Testis (tissue), 3 donors: ENCODE measurements around the gene NEK7. TPM values are rescaled to one million over a fixed set of nuclear protein-coding genes. Genes with fewer than 3 reads are reported as not detected.

Experiments used
- DNase-seq: peaks from one replicate; pipeline ENCODE4 v3.0.0-alpha.2; 2019
- H3K27ac ChIP-seq, 2 donors: fragments of 200-600 bp; sonication (generic); one replicate each; pipeline ENCODE4 v1.5.1; 2019
- H3K27me3 ChIP-seq: fragments of 200-600 bp; sonication (generic); one replicate; pipeline ENCODE4 v1.5.1; 2019
- H3K36me3 ChIP-seq: fragments of 200-600 bp; sonication (generic); one replicate; pipeline ENCODE4 v1.5.1; 2017; ENCODE audit warnings: low read depth; ENCODE audit errors: missing control alignments
- H3K4me1 ChIP-seq: fragments of 200-600 bp; sonication (generic); one replicate; pipeline ENCODE4 v1.5.1; 2019
- H3K4me3 ChIP-seq, 2 donors: fragments of 200-600 bp; sonication (generic); one replicate each; pipeline ENCODE4 v1.5.1; 2017 to 2019
- H3K9me3 ChIP-seq: fragments of 200-600 bp; sonication (generic); one replicate; pipeline ENCODE4 v1.5.1; 2017
- POLR2A ChIP-seq: fragments of 450-650 bp; IDR thresholded peaks from one replicate; pipeline ENCODE4 v1.6.1; 2017; ENCODE audit warnings: antibody characterized with exemption, mild to moderate bottlenecking, moderate library complexity
- WGBS, 2 donors: methylation state at CpG; one replicate each; pipeline ENCODE4 v1.1.5; 2018; 5-methylcytosine and 5-hydroxymethylcytosine counted together
- intact Hi-C: fragments of 100-400 bp; cut with DNase I; formaldehyde crosslinking; loops from one replicate; pipeline ENCODE4 v1.15.1; 2023; ENCODE audit warnings: low total_unique reads
- polyA plus RNA-seq: library from polyadenylated mRNA; stranded (reverse); fragments of 350-450 nt; fragmentation: Illumina TruSeq; extraction: RNeasy Lipid Tissue Mini Kit (QIAGEN cat#74804); gene quantifications from one replicate; pipeline ENCODE4 v1.2.3, GENCODE V29; 2014; ENCODE audit warnings: low read depth, low replicate concordance; ENCODE audit not compliant: insufficient read depth
- total RNA-seq, 2 donors: library from RNA; depleted of rRNA; stranded (reverse); fragments of >200 nt; gene quantifications; one replicate each; pipeline ENCODE4 v1.2.3, GENCODE V29; 2016
- TF ChIP-seq, protein P1 (sequence below), 3 experiments: fragments of 450-650 bp in 2 of 3; fragments of 200-600 bp in 1 of 3; sonication (generic) in 1 of 3; IDR thresholded peaks; one replicate each; pipeline ENCODE4 v1.5.1; 2016 to 2019; ENCODE audit warnings: antibody characterized with exemption in 3 of 3, mild to moderate bottlenecking in 2 of 3, moderate library complexity in 1 of 3

Gene NEK7
- total and polyA plus RNA-seq, 3 donors from 2014 or later = 22.1 to 59.3 (median 59.1) TPM

- no peaks in the 10 kb centered on the region for H3K9me3 ChIP-seq
- DNase-seq = peak; percentile 54
- 61 to 74% methylated on average over 3 of the region's 3 CpGs for WGBS, 2 donors
- intact Hi-C loops = no loop called here
- peaks cover 7% of the 10 kb centered on the region for H3K4me1 ChIP-seq
- TF ChIP-seq POLR2A = no peak
- TF ChIP-seq, protein P1, sequence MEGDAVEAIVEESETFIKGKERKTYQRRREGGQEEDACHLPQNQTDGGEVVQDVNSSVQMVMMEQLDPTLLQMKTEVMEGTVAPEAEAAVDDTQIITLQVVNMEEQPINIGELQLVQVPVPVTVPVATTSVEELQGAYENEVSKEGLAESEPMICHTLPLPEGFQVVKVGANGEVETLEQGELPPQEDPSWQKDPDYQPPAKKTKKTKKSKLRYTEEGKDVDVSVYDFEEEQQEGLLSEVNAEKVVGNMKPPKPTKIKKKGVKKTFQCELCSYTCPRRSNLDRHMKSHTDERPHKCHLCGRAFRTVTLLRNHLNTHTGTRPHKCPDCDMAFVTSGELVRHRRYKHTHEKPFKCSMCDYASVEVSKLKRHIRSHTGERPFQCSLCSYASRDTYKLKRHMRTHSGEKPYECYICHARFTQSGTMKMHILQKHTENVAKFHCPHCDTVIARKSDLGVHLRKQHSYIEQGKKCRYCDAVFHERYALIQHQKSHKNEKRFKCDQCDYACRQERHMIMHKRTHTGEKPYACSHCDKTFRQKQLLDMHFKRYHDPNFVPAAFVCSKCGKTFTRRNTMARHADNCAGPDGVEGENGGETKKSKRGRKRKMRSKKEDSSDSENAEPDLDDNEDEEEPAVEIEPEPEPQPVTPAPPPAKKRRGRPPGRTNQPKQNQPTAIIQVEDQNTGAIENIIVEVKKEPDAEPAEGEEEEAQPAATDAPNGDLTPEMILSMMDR (IDR thresholded peaks at IDR 0.05) = no peak
- H3K36me3 ChIP-seq = no peaks in the 10 kb centered on the region
- peak overlapping the region; percentile 55 to 71 for H3K27ac ChIP-seq
- no peaks in the 10 kb centered on the region for H3K27me3 ChIP-seq
- H3K4me3 ChIP-seq = no peak overlapping the region
These were observed 108.4 kb downstream of the NEK7 start for GRCh38 chr1:198265073-198265661.

GRCh38 chr1:198267056-198267455 is 110.3 kb downstream of the NEK7 start:
- no peak overlapping the region for H3K27ac ChIP-seq
- H3K4me1 ChIP-seq = peaks cover 7% of the 10 kb centered on the region
- intact Hi-C loops = no loop called here
- no peaks in the 10 kb centered on the region for H3K9me3 ChIP-seq
- no peak overlapping the region for H3K4me3 ChIP-seq
- TF ChIP-seq POLR2A = no peak
- TF ChIP-seq, protein P1 (IDR thresholded peaks at IDR 0.05) = no peak
- no peaks in the 10 kb centered on the region for H3K36me3 ChIP-seq
- H3K27me3 ChIP-seq = no peaks in the 10 kb centered on the region
- DNase-seq = no peak

DNA sequence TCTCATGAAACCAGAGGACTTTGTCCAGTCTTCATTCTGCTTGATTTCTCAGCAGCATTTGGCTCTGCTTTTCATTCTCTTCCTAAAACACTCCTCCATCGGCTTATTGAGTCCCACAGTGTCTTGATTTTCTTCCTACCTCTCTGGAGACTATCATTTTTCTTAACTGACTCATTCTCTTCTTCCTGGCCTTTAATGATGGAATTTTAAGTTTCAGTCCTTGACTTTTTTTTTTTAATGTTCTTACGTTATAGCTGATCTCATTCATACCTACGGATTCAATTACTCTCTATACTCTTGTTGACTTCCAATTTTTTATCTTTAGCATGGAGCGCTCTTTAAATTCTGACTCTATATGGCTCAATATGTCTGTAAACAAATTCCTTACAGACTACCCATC is 111.1 kb downstream of the NEK7 start:
- H3K9me3 ChIP-seq = no peaks in the 10 kb centered on the region
- H3K4me1 ChIP-seq = peaks cover 7% of the 10 kb centered on the region
- DNase-seq = no peak
- WGBS, 2 donors = 69 to 81% methylated on average over 4 of the region's 4 CpGs
- no peaks in the 10 kb centered on the region for H3K27me3 ChIP-seq
- intact Hi-C loops = no loop called here
- no peak overlapping the region for H3K4me3 ChIP-seq
- peak overlapping the region in 1 of 2 donors; percentile 19 for H3K27ac ChIP-seq
- TF ChIP-seq, protein P1 (IDR thresholded peaks at IDR 0.05) = no peak
- no peak for TF ChIP-seq POLR2A
- H3K36me3 ChIP-seq = no peaks in the 10 kb centered on the region

DNA sequence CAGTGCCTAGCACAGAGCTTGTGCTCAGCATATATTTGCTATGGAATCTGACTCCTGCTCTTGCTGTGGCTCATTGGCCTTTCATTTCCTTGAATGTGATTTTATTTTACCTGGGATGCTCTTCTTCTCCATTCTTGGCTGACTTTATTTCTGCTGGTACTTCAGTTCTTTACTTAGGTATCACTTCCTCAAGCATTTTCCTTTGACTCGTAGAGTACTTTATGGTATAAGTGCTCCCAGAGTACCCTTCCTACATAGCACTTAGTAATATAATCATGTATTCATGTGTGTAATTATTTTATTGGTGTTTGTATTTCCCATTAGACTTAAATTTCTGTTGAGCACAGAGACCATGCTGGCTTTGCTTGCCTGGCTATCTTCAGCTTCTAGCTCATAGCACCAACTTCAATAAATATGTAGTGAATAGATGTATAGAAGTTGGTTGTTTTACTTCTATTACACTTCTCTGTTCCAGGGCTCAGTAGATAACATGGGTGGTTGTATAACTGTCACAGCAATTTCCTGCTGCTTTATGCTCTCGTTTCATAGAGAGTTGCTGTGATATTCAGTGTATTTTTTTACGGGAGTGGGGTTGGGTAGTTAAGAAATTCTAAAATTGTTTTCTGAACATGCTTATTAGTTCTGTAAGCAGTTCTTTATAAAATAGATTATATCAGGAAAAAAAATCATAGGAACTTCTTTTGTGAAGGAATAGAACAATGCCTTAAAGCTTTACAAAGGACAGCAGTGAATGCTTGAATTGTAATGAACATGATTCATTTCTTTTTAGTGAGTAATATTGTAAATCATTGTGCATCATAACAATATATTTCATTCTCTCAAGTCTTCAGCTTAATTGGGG is 112.2 kb downstream of the NEK7 start:
- no peak for DNase-seq
- no peaks in the 10 kb centered on the region for H3K27me3 ChIP-seq
- intact Hi-C loops = no loop called here
- peak overlapping the region in 1 of 2 donors; percentile 19 for H3K27ac ChIP-seq
- no peak for TF ChIP-seq POLR2A
- TF ChIP-seq, protein P1 (IDR thresholded peaks at IDR 0.05) = no peak
- no peak overlapping the region for H3K4me3 ChIP-seq
- peaks cover 13% of the 10 kb centered on the region for H3K4me1 ChIP-seq
- 70 to 77% methylated on average over 3 of the region's 3 CpGs for WGBS, 2 donors
- H3K9me3 ChIP-seq = no peaks in the 10 kb centered on the region
- H3K36me3 ChIP-seq = no peaks in the 10 kb centered on the region
